Heart left ventricle (tissue), 16 donors: ENCODE data around the gene DNM3. TPM values are rescaled to one million over a fixed set of nuclear protein-coding genes. Genes with fewer than 3 reads are reported as not detected.
A peak's percentile ranks its signal among the peaks of the same experiment; 100 is the strongest.

Experiments used
- ATAC-seq, 4 donors: fragments of 200-7000 bp; cut with Tn5 transposase; one replicate each; pipeline ENCODE4 v1.9.1; 2020 to 2022; ENCODE audit warnings: moderate library complexity in 4 of 4, mild to moderate bottlenecking in 3 of 4, moderate number of reproducible peaks in 1 of 4
- DNase-seq, 5 donors: peaks; one replicate each; pipeline ENCODE4 v3.0.0-alpha.2; 2020
- H3K27ac ChIP-seq, 12 donors: fragments of 200-600 bp; sonication (generic) in 4 of 12; one replicate each; pipeline versions ENCODE4 v1.5.0 to v1.8.0; 2016 to 2022; ENCODE audit warnings: mild to moderate bottlenecking in 2 of 12
- H3K27me3 ChIP-seq, 9 donors: fragments of 200-600 bp; sonication (generic) in 2 of 9; one replicate each; pipeline versions ENCODE4 v1.5.1 to v1.8.0; 2016 to 2022; ENCODE audit warnings: mild to moderate bottlenecking in 3 of 9
- H3K36me3 ChIP-seq, 9 donors: fragments of 200-600 bp; sonication (generic) in 2 of 9; one replicate each; pipeline versions ENCODE4 v1.5.0 to v1.8.0; 2018 to 2022; ENCODE audit warnings: mild to moderate bottlenecking in 2 of 9
- H3K4me1 ChIP-seq, 12 donors: fragments of 200-600 bp; sonication (generic) in 4 of 12; one replicate each; pipeline versions ENCODE4 v1.5.0 to v1.8.0; 2016 to 2022; ENCODE audit warnings: mild to moderate bottlenecking in 3 of 12
- H3K4me3 ChIP-seq, 12 donors: fragments of 200-600 bp; sonication (generic) in 4 of 12; one replicate each; pipeline versions ENCODE4 v1.5.0 to v1.8.0; 2017 to 2022; ENCODE audit warnings: mild to moderate bottlenecking in 9 of 12, moderate library complexity in 4 of 12
- H3K9me3 ChIP-seq, 12 donors: fragments of 200-600 bp; sonication (generic) in 4 of 12; one replicate each; pipeline versions ENCODE4 v1.5.0 to v1.8.0; 2016 to 2022; ENCODE audit warnings: mild to moderate bottlenecking in 1 of 12
- CTCF ChIP-seq, 12 donors: fragments of 200-600 bp; sonication (generic) in 4 of 12; IDR thresholded peaks; one replicate each; pipeline versions ENCODE4 v1.5.0 to v1.8.0; 2018 to 2022; ENCODE audit warnings: antibody characterized with exemption in 12 of 12, mild to moderate bottlenecking in 5 of 12
- POLR2A ChIP-seq, 2 donors: fragments of 450-650 bp; IDR thresholded peaks; one replicate each; pipeline ENCODE4 v1.6.1; 2017; ENCODE audit warnings: antibody characterized with exemption in 2 of 2, mild to moderate bottlenecking in 2 of 2, moderate library complexity in 2 of 2
- WGBS, 4 donors: extraction: QIAGEN DNeasy Blood & Tissue Kit in 2 of 4; methylation state at CpG; one replicate each; pipeline versions ENCODE4 v1.1.5 to v1.1.7; 2013 to 2018; 5-methylcytosine and 5-hydroxymethylcytosine counted together
- intact Hi-C, 10 donors: fragments of 100-400 bp; cut with DNase I; formaldehyde crosslinking; loops; one replicate each; pipeline versions ENCODE4 v1.11.1 to v1.14.2; 2022
- polyA plus RNA-seq, 2 donors: library from polyadenylated mRNA; stranded (reverse); fragments of 200-250 nt; gene quantifications; one replicate each; pipeline ENCODE4 v1.2.3, GENCODE V29; 2013
- total RNA-seq, 9 donors: library from RNA; depleted of rRNA in 2 of 9; stranded (reverse); fragments of >200 nt in 2 of 9; fragmentation: NEBNext Ultra II Directional in 3 of 9; extraction: Animal tissue kit (Norgen Biotek cat#: 25700) in 3 of 9; gene quantifications; one replicate each; pipeline versions ENCODE4 v1.1.0 to v1.2.4, GENCODE V29; 2016 to 2023
- donor health status: ischemic (EF 13 %, LVEDD 7.1; RV severe dilation, severe dysfunction).
- donor health status: healthy with polysubstance abuse.
- donor health status: DM: no; HTN: yes; CAD: no.
- donor health status: DM: no; HTN: no; CAD: no.
- donor health status: ischemic (EF 25% LVEDD 6.9; RV normal size, moderate dysfunction).
- donor health status: ischemic (EF 25% LVEDD 5.7; RV mildly dilated, moderate dysfunction).
- donor health status: healthy.
- donor health status: DM: yes; HTN: yes; CAD: no.
- donor health status: ischemic (EF 35%, LVEDD 5.7; RV mildly dilated, moderate dysfunction).
- donor health status: nonischemic (EF 11% LVEDD 7.7; RV severe dilation, severe dysfunction).
- donor health status: DM: yes; HTN: yes; CAD: no.
- donor health status: PGD.
- donor health status: ischemic (EF 29% LVEDD 5.4; RV normal size, mild dysfunction).
- donor health status: nonischemic (EF 23%, LVEDD 6.1; RV moderate dilation, normal function).

The DNM3 gene
- total and polyA plus RNA-seq, 11 donors: 0.44 to 3.9 (median 1.9) TPM

GRCh38 chr1:172452536-172453152 is 611.3 kb downstream of the DNM3 start:
- WGBS, 4 donors: 43 to 59% (median 46%) methylated on average over 7 of the region's 7 CpGs
- intact Hi-C loops: loop anchor here (2.0 to 10.0 kb wide), 6 partner anchors 80 to 272 kb away; partner anchors contain the start of gene SUCO (in 6 of the 10)
- peaks cover 0 to 25% (median 6%) of the 10 kb centered on the region in 12 donors for H3K4me1 ChIP-seq
- peak overlapping the region in 1 of 12 donors; percentile 6 for H3K4me3 ChIP-seq
- TF ChIP-seq POLR2A (IDR thresholded peaks at IDR 0.05) (no peak), CTCF (IDR thresholded peaks at IDR 0.05) (no peak)
- H3K27me3 ChIP-seq: no peaks in the 10 kb centered on the region
- no peaks in the 10 kb centered on the region for H3K9me3 ChIP-seq
- H3K27ac ChIP-seq: peak overlapping the region in 8 of 12 donors; percentile 7 to 43 (median 30)
- ATAC-seq (peak; percentile 45 to 57 (median 52)), DNase-seq (no peak)
- H3K36me3 ChIP-seq: no peaks in the 10 kb centered on the region

DNA sequence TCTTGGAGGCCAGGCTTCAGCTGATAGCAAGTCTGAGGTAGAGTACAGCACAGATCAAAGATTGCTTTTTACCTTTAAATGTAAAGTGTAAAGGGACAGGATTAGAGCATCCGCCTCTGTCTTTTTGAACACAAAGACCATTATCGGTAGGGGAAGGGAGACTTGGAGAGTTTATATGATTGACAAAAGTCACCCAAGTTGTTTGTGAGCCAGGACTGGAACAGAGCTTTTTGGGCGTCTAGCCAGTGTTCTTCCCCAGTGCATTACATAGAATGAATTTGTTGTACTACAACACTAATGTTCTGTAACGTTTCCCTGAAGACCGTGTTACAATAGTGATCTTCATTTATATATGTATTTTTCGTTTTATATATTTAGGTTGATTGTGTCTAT is 611.9 kb downstream of the DNM3 start:
- no peak for DNase-seq
- no peak for ATAC-seq
- H3K36me3 ChIP-seq: no peaks in the 10 kb centered on the region
- H3K27me3 ChIP-seq: no peaks in the 10 kb centered on the region
- WGBS, 4 donors: 53 to 61% (median 57%) methylated on average over 6 of the region's 6 CpGs
- peak overlapping the region in 1 of 12 donors; percentile 6 for H3K4me3 ChIP-seq
- H3K9me3 ChIP-seq: no peaks in the 10 kb centered on the region
- intact Hi-C loops: loop anchor here (2.0 to 10.0 kb wide), 6 partner anchors 79 to 272 kb away; partner anchors contain the start of gene SUCO (in 6 of the 10)
- no peak for TF ChIP-seq POLR2A (IDR thresholded peaks at IDR 0.05)
- TF ChIP-seq CTCF (IDR thresholded peaks at IDR 0.05): no peak
- peak overlapping the region in 8 of 12 donors; percentile 7 to 43 (median 30) for H3K27ac ChIP-seq
- H3K4me1 ChIP-seq: peaks cover 0 to 25% (median 6%) of the 10 kb centered on the region in 12 donors

- Histone ChIP-seq H3K9me3 (no peaks in the 10 kb centered on the region), H3K27me3 (no peaks in the 10 kb centered on the region), H3K4me1 (peaks cover 0 to 25% (median 6%) of the 10 kb centered on the region in 12 donors), H3K27ac (no peak overlapping the region), H3K4me3 (no peak overlapping the region), H3K36me3 (no peaks in the 10 kb centered on the region)
- 83 to 91% (median 84%) methylated on average over 1 of the region's 1 CpG for WGBS, 4 donors
- TF ChIP-seq CTCF (IDR thresholded peaks at IDR 0.05) (no peak), POLR2A (IDR thresholded peaks at IDR 0.05) (no peak)
- intact Hi-C loops: loop anchor here (2.0 to 10.0 kb wide), 6 partner anchors 79 to 271 kb away; partner anchors contain the start of gene SUCO (in 6 of the 10)
- no peak for DNase-seq
- ATAC-seq: no peak
Observed at GRCh38 chr1:172453607-172454006, 612.3 kb downstream of the DNM3 start.

- ATAC-seq (no peak), DNase-seq (no peak)
- Histone ChIP-seq H3K27me3 (no peaks in the 10 kb centered on the region), H3K4me3 (no peak overlapping the region), H3K9me3 (no peaks in the 10 kb centered on the region), H3K36me3 (no peaks in the 10 kb centered on the region), H3K27ac (no peak overlapping the region), H3K4me1 (peaks cover 0 to 20% (median under 1%) of the 10 kb centered on the region in 12 donors)
- TF ChIP-seq CTCF (IDR thresholded peaks at IDR 0.05): no peak
- TF ChIP-seq POLR2A (IDR thresholded peaks at IDR 0.05): no peak
- intact Hi-C loops: loop anchor here in 5 of 10 donors (10.0 kb wide), 3 partner anchors 79 to 269 kb away; partner anchors contain the start of gene SUCO (in 2 of the 5)
- 84 to 89% (median 88%) methylated on average over 1 of the region's 1 CpG for WGBS, 4 donors
Observed at GRCh38 chr1:172455451-172455850, 614.2 kb downstream of the DNM3 start.
